IPS DF 6.9 (cell line): ENCODE measurements around the gene ANKRD6.

Experiments used
- DNase-seq: peaks from one replicate; pipeline ENCODE4 v3.0.0-alpha.2; 2013; ENCODE audit warnings: low read depth, low spot score
- H3K27ac ChIP-seq: one replicate; pipeline ENCODE4 v1.5.1; 2013; ENCODE audit warnings: low read length, control low read depth
- H3K27me3 ChIP-seq: 2 replicates; pipeline ENCODE4 v1.6.1; 2013; ENCODE audit warnings: mild to moderate bottlenecking, low read length; ENCODE audit not compliant: control insufficient read depth, insufficient read depth
- H3K36me3 ChIP-seq: 2 replicates; pipeline ENCODE4 v1.6.1; 2013; ENCODE audit warnings: low read length; ENCODE audit not compliant: control insufficient read depth, insufficient read depth
- H3K4me1 ChIP-seq: 2 replicates; pipeline ENCODE4 v1.6.1; 2013; ENCODE audit warnings: low read length; ENCODE audit not compliant: control insufficient read depth, insufficient read depth
- H3K4me3 ChIP-seq: 2 replicates; pipeline ENCODE4 v1.5.1; 2013; ENCODE audit warnings: mild to moderate bottlenecking, low read length
- H3K9me3 ChIP-seq: 2 replicates; pipeline ENCODE4 v1.6.1; 2013; ENCODE audit warnings: low read length, inconsistent platforms; ENCODE audit not compliant: control insufficient read depth, insufficient read depth
- WGBS: extraction: QIAGEN DNeasy Blood & Tissue Kit; methylation state at CpG from one replicate; pipeline ENCODE4 v1.1.7; 2013; ENCODE audit warnings: mixed read lengths, missing lambda C conversion rate; ENCODE audit not compliant: insufficient read length, insufficient coverage; 5-methylcytosine and 5-hydroxymethylcytosine counted together

ANKRD6 gene

GRCh38 chr6:89462503-89462902 lies 29.6 kb downstream of the ANKRD6 start:
- DNase-seq: no peak
- no CpG with 5 or more reads among the region's 2 CpGs for WGBS
- Histone ChIP-seq H3K36me3 (no peaks in the 10 kb centered on the region), H3K9me3 (no peaks in the 10 kb centered on the region), H3K27me3 (no peaks in the 10 kb centered on the region), H3K4me1 (no peaks in the 10 kb centered on the region), H3K4me3 (no peak overlapping the region), H3K27ac (no peak overlapping the region)

- DNase-seq: no peak
- Histone ChIP-seq H3K4me3 (no peak overlapping the region), H3K27me3 (no peaks in the 10 kb centered on the region), H3K27ac (no peak overlapping the region), H3K4me1 (no peaks in the 10 kb centered on the region), H3K9me3 (no peaks in the 10 kb centered on the region), H3K36me3 (no peaks in the 10 kb centered on the region)
- WGBS: no CpG with 5 or more reads among the region's 2 CpGs
These were observed 31.3 kb downstream of the ANKRD6 start for GRCh38 chr6:89464295-89464694.

- H3K36me3 ChIP-seq: no peaks in the 10 kb centered on the region
- H3K27me3 ChIP-seq: no peaks in the 10 kb centered on the region
- no peaks in the 10 kb centered on the region for H3K4me1 ChIP-seq
- H3K27ac ChIP-seq: no peak overlapping the region
- H3K4me3 ChIP-seq: no peak overlapping the region
- DNase-seq: no peak
- no CpG with 5 or more reads among the region's 1 CpG for WGBS
- no peaks in the 10 kb centered on the region for H3K9me3 ChIP-seq
These were observed 34.5 kb downstream of the ANKRD6 start for GRCh38 chr6:89467437-89467836.

GRCh38 chr6:89468998-89469397 lies 36.0 kb downstream of the ANKRD6 start:
- no peak overlapping the region for H3K4me3 ChIP-seq
- H3K27me3 ChIP-seq: no peaks in the 10 kb centered on the region
- no peaks in the 10 kb centered on the region for H3K4me1 ChIP-seq
- WGBS: no CpG with 5 or more reads among the region's 1 CpG
- DNase-seq: no peak
- H3K36me3 ChIP-seq: no peaks in the 10 kb centered on the region
- H3K27ac ChIP-seq: no peak overlapping the region
- H3K9me3 ChIP-seq: no peaks in the 10 kb centered on the region

GRCh38 chr6:89471287-89471867 lies 38.4 kb downstream of the ANKRD6 start:
- no peaks in the 10 kb centered on the region for H3K9me3 ChIP-seq
- H3K4me1 ChIP-seq: no peaks in the 10 kb centered on the region
- no peaks in the 10 kb centered on the region for H3K36me3 ChIP-seq
- no peak overlapping the region for H3K4me3 ChIP-seq
- no peak overlapping the region for H3K27ac ChIP-seq
- 100% methylated on average over 1 of the region's 4 CpGs for WGBS
- DNase-seq: no peak
- H3K27me3 ChIP-seq: no peaks in the 10 kb centered on the region

- H3K9me3 ChIP-seq: no peaks in the 10 kb centered on the region
- WGBS: no CpG with 5 or more reads among the region's 2 CpGs
- no peaks in the 10 kb centered on the region for H3K27me3 ChIP-seq
- no peak overlapping the region for H3K4me3 ChIP-seq
- H3K27ac ChIP-seq: no peak overlapping the region
- no peaks in the 10 kb centered on the region for H3K4me1 ChIP-seq
- DNase-seq: no peak
- no peaks in the 10 kb centered on the region for H3K36me3 ChIP-seq
These were observed 42.1 kb downstream of the ANKRD6 start for GRCh38 chr6:89475101-89475500.

GRCh38 chr6:89475634-89476033 lies 42.7 kb downstream of the ANKRD6 start:
- Histone ChIP-seq H3K4me1 (no peaks in the 10 kb centered on the region), H3K36me3 (no peaks in the 10 kb centered on the region), H3K4me3 (no peak overlapping the region), H3K27me3 (no peaks in the 10 kb centered on the region), H3K9me3 (no peaks in the 10 kb centered on the region), H3K27ac (no peak overlapping the region)
- DNase-seq: no peak

GRCh38 chr6:89479897-89480296 lies 46.9 kb downstream of the ANKRD6 start:
- Histone ChIP-seq H3K4me1 (peaks cover 5% of the 10 kb centered on the region; the same call in 1 of the 2 replicates), H3K27ac (no peak overlapping the region), H3K9me3 (no peaks in the 10 kb centered on the region), H3K27me3 (no peaks in the 10 kb centered on the region), H3K36me3 (no peaks in the 10 kb centered on the region), H3K4me3 (no peak overlapping the region)
- DNase-seq: no peak
- no CpG with 5 or more reads among the region's 2 CpGs for WGBS

GRCh38 chr6:89481695-89482094 lies 48.7 kb downstream of the ANKRD6 start:
- peaks cover 5% of the 10 kb centered on the region; the same call in 1 of the 2 replicates for H3K4me1 ChIP-seq
- no peak overlapping the region for H3K4me3 ChIP-seq
- no peaks in the 10 kb centered on the region for H3K9me3 ChIP-seq
- no peaks in the 10 kb centered on the region for H3K36me3 ChIP-seq
- H3K27ac ChIP-seq: no peak overlapping the region
- H3K27me3 ChIP-seq: no peaks in the 10 kb centered on the region
- WGBS: no CpG with 5 or more reads among the region's 1 CpG
- no peak for DNase-seq

GRCh38 chr6:89482126-89482525 lies 49.2 kb downstream of the ANKRD6 start:
- H3K27me3 ChIP-seq: no peaks in the 10 kb centered on the region
- H3K36me3 ChIP-seq: no peaks in the 10 kb centered on the region
- H3K4me1 ChIP-seq: peaks cover 5% of the 10 kb centered on the region; the same call in 1 of the 2 replicates
- DNase-seq: no peak
- no peaks in the 10 kb centered on the region for H3K9me3 ChIP-seq
- H3K27ac ChIP-seq: no peak overlapping the region
- no peak overlapping the region for H3K4me3 ChIP-seq
- no CpG with 5 or more reads among the region's 1 CpG for WGBS

GRCh38 chr6:89483111-89483720 lies 50.3 kb downstream of the ANKRD6 start:
- H3K4me3 ChIP-seq: no peak overlapping the region
- H3K9me3 ChIP-seq: no peaks in the 10 kb centered on the region
- no peaks in the 10 kb centered on the region for H3K27me3 ChIP-seq
- no peak overlapping the region for H3K27ac ChIP-seq
- H3K36me3 ChIP-seq: no peaks in the 10 kb centered on the region
- peaks cover 5% of the 10 kb centered on the region; the same call in 1 of the 2 replicates for H3K4me1 ChIP-seq
- WGBS: no CpG with 5 or more reads among the region's 7 CpGs
- DNase-seq: peak; percentile 68
